Measurements from ENCODE around the gene MINDY1.

DNA sequence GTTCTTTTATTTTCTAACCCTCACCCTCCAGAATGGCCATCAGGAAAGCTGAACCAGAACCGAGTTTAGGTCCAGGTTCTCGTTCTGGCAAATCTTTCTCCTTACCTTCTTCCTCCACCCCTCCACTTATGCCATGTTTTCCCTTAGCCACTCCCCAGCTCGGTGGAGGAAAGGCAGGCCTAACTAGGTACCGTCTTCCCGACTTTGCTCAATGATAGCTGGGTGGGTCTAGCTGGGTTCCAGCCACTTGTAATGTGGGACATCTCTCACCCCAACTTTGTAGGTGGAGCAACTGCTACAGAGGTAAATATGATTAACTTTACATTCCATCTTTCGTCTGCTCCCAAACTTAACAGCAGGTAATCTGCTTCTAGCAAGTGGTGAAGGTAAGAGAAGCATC lies 30.3 kb upstream of the MINDY1 start:
- TF ChIP-seq, protein P1, sequence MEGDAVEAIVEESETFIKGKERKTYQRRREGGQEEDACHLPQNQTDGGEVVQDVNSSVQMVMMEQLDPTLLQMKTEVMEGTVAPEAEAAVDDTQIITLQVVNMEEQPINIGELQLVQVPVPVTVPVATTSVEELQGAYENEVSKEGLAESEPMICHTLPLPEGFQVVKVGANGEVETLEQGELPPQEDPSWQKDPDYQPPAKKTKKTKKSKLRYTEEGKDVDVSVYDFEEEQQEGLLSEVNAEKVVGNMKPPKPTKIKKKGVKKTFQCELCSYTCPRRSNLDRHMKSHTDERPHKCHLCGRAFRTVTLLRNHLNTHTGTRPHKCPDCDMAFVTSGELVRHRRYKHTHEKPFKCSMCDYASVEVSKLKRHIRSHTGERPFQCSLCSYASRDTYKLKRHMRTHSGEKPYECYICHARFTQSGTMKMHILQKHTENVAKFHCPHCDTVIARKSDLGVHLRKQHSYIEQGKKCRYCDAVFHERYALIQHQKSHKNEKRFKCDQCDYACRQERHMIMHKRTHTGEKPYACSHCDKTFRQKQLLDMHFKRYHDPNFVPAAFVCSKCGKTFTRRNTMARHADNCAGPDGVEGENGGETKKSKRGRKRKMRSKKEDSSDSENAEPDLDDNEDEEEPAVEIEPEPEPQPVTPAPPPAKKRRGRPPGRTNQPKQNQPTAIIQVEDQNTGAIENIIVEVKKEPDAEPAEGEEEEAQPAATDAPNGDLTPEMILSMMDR (IDR thresholded peaks at IDR 0.05): no peak
- no peak for TF ChIP-seq POLR2A (IDR thresholded peaks at IDR 0.05)

Data from adrenal gland (tissue), 5 donors.